SK-N-SH (cell line): ENCODE data around the gene SLC26A11. TPM values are rescaled to one million over a fixed set of nuclear protein-coding genes. Genes with fewer than 3 reads are reported as not detected.

Experiments used
- CTCF ChIA-PET: fragments of 300-600, 350-600 bp; formaldehyde crosslinking; extraction: SDS; loops from one replicate; lab custom pipeline; 2021; lab: Yijun Ruan, JAX
- POLR2A ChIA-PET: fragments of 350-600 bp; sonication (Branson Sonifier 250); formaldehyde crosslinking; extraction: SDS; loops from one replicate; lab custom pipeline; 2020; ENCODE audit warnings: antibody characterized with exemption, inconsistent platforms; lab: Yijun Ruan, JAX
- DNase-seq: peaks from one replicate; pipeline ENCODE4 v3.0.0; 2012
- H2AFZ ChIP-seq: fragments of 200-600 bp; sonication (generic); 2 replicates; pipeline ENCODE4 v1.8.1; 2016; ENCODE audit warnings: antibody characterized with exemption, mild to moderate bottlenecking, low read depth
- H3F3A ChIP-seq: fragments of 200-600 bp; sonication (generic); replicated peaks from 2 replicates; pipeline ENCODE3; 2016; ENCODE audit warnings: antibody characterized with exemption, mild to moderate bottlenecking; ENCODE audit not compliant: insufficient read depth
- H3K27ac ChIP-seq, 2 experiments: fragments of 200-500 bp in 1 of 2; fragments of 200-600 bp in 1 of 2; sonication (Bioruptor generic) in 1 of 2; sonication (generic), shearing (Covaris generic) in 1 of 2; 2 replicates each; pipeline versions ENCODE4 v1.5.1 to v1.6.1; 2014 to 2016; ENCODE audit warnings: low read depth in 2 of 2, inconsistent platforms in 1 of 2, low read length in 1 of 2, mild to moderate bottlenecking in 1 of 2, mixed read lengths in 1 of 2
- H3K27me3 ChIP-seq: fragments of 200-600 bp; sonication (generic), shearing (Covaris generic); 2 replicates; pipeline ENCODE4 v1.6.1; 2016; ENCODE audit warnings: mixed run types; ENCODE audit not compliant: insufficient read depth
- H3K36me3 ChIP-seq, 2 experiments: fragments of 200-500 bp in 1 of 2; fragments of 200-600 bp in 1 of 2; sonication (Bioruptor generic) in 1 of 2; sonication (generic) in 1 of 2; replicated peaks in 1 of 2; 2 replicates each; pipeline versions ENCODE3 to v1.5.1; 2014 to 2016; ENCODE audit warnings: low read length in 1 of 2, mild to moderate bottlenecking in 1 of 2; ENCODE audit not compliant: insufficient read depth in 2 of 2, control insufficient read depth in 1 of 2
- H3K4me1 ChIP-seq, 2 experiments: fragments of 200-500 bp in 1 of 2; fragments of 200-600 bp in 1 of 2; sonication (Bioruptor generic) in 1 of 2; sonication (generic), shearing (Covaris generic) in 1 of 2; 2 replicates each; pipeline versions ENCODE4 v1.5.1 to v1.6.1; 2014 to 2016; ENCODE audit warnings: low read depth in 1 of 2, low read length in 1 of 2, mixed run types in 1 of 2; ENCODE audit not compliant: insufficient read depth in 2 of 2, control insufficient read depth in 1 of 2
- H3K4me2 ChIP-seq: fragments of 200-600 bp; sonication (generic), shearing (Covaris generic); 2 replicates; pipeline ENCODE4 v1.6.1; 2017; ENCODE audit warnings: mixed run types
- H3K4me3 ChIP-seq, 2 experiments: fragments of 200-500 bp in 1 of 2; fragments of 200-600 bp in 1 of 2; sonication (Bioruptor generic) in 1 of 2; sonication (generic), shearing (Covaris generic) in 1 of 2; 2 replicates each; pipeline versions ENCODE4 v1.5.1 to v1.8.1; 2014 to 2016; ENCODE audit warnings: low read depth in 2 of 2, inconsistent platforms in 1 of 2, low read length in 1 of 2, mild to moderate bottlenecking in 1 of 2, mixed read lengths in 1 of 2, moderate library complexity in 1 of 2
- H3K79me2 ChIP-seq: fragments of 200-600 bp; sonication (generic); 2 replicates; pipeline ENCODE4 v1.8.1; 2017; ENCODE audit warnings: mild to moderate bottlenecking; ENCODE audit not compliant: insufficient read depth
- H3K9ac ChIP-seq: fragments of 200-600 bp; sonication (generic); 2 replicates; pipeline ENCODE4 v1.6.1; 2017; ENCODE audit warnings: mixed run types
- H3K9me2 ChIP-seq: fragments of 200-600 bp; sonication (generic); 2 replicates; pipeline ENCODE4 v1.6.1; 2017; ENCODE audit warnings: mixed run types
- H3K9me3 ChIP-seq: fragments of 200-600 bp; sonication (generic); 2 replicates; pipeline ENCODE4 v1.6.1; 2017; ENCODE audit warnings: mixed run types, mild to moderate bottlenecking, moderate library complexity
- H4K20me1 ChIP-seq: fragments of 200-600 bp; sonication (generic); 2 replicates; pipeline ENCODE4 v1.6.1; 2017; ENCODE audit warnings: mild to moderate bottlenecking, mixed run types; ENCODE audit not compliant: insufficient read depth
- ELF1 ChIP-seq: IDR thresholded peaks from 2 replicates; pipeline ENCODE4 v1.4.0; 2012
- FOXJ3 ChIP-seq: sonication (generic); formaldehyde crosslinking; IDR thresholded peaks from 2 replicates; pipeline ENCODE4 v1.5.1; 2020; ENCODE audit warnings: mild to moderate bottlenecking, missing genetic modification reagents
- JUND ChIP-seq: IDR thresholded peaks from 2 replicates; pipeline ENCODE4 v1.4.0; 2012
- MAX ChIP-seq: IDR thresholded peaks from 2 replicates; pipeline ENCODE4 v1.4.0; 2012; ENCODE audit warnings: low read depth
- MEF2A ChIP-seq: IDR thresholded peaks from 2 replicates; pipeline ENCODE4 v1.4.0; 2012; ENCODE audit warnings: low read depth, borderline replicate concordance
- MXI1 ChIP-seq: IDR thresholded peaks from 2 replicates; pipeline ENCODE4 v1.6.1; 2012; ENCODE audit warnings: mild to moderate bottlenecking, low read depth, low read length, improper control_type of control experiment
- PBX3 ChIP-seq: IDR thresholded peaks from 2 replicates; pipeline ENCODE4; 2012
- REST ChIP-seq: IDR thresholded peaks from 2 replicates; pipeline ENCODE4 v1.6.1; 2012; ENCODE audit warnings: mild to moderate bottlenecking, low read depth, low read length, moderate library complexity
- RFX5 ChIP-seq: IDR thresholded peaks from 2 replicates; pipeline ENCODE4 v1.6.1; 2012; ENCODE audit warnings: mild to moderate bottlenecking, improper control_type of control experiment, low read length
- RXRA ChIP-seq: IDR thresholded peaks from 2 replicates; pipeline ENCODE4 v1.4.0; 2012; ENCODE audit warnings: low read depth, mild to moderate bottlenecking, borderline replicate concordance
- SIN3A ChIP-seq: IDR thresholded peaks from 2 replicates; pipeline ENCODE4 v1.6.1; 2012; ENCODE audit warnings: low read depth, mild to moderate bottlenecking, low read length, moderate library complexity, borderline replicate concordance
- TEAD4 ChIP-seq: IDR thresholded peaks from 2 replicates; pipeline ENCODE4 v1.4.0; 2012; ENCODE audit warnings: mild to moderate bottlenecking, borderline replicate concordance; ENCODE audit not compliant: insufficient read depth
- YY1 ChIP-seq: IDR thresholded peaks from 2 replicates; pipeline ENCODE4 v1.4.0; 2012; ENCODE audit warnings: low read depth, mild to moderate bottlenecking
- ZBTB33 ChIP-seq: IDR thresholded peaks from 2 replicates; pipeline ENCODE4 v1.4.0; 2012; ENCODE audit warnings: low read depth, borderline replicate concordance
- WGBS: methylation state at CpG from one replicate; pipeline ENCODE4 v1.1.6; 2017; ENCODE audit warnings: low lambda C conversion rate; 5-methylcytosine and 5-hydroxymethylcytosine counted together
- polyA plus RNA-seq, 3 experiments: library from polyadenylated mRNA; depleted of rRNA; stranded (reverse); fragments of >200 nt; gene quantifications; 2 replicates each; pipeline ENCODE4 v1.2.3, GENCODE V29; 2012

Gene SLC26A11
- polyA plus RNA-seq, 1 of the 3 experiments (the other 2 are of a cell fraction) = 35.9 TPM

- H3K27me3 ChIP-seq = no peaks in the 10 kb centered on the region
- no peak overlapping the region for H3K9ac ChIP-seq
- 85% methylated on average over 11 of the region's 11 CpGs for WGBS
- no peak for TF ChIP-seq YY1
- TF ChIP-seq RFX5 = no peak
- TF ChIP-seq MEF2A = no peak
- no peak for TF ChIP-seq MXI1
- TF ChIP-seq MAX = no peak
- no peak for TF ChIP-seq REST
- no peak for TF ChIP-seq JUND
- no peak for TF ChIP-seq ELF1
- no peak for TF ChIP-seq FOXJ3 (CRISPR knock-in tag)
- no peak for TF ChIP-seq PBX3
- H3K4me2 ChIP-seq = no peak overlapping the region
- POLR2A ChIA-PET = no interaction called here
- CTCF ChIA-PET = interaction anchor here (1.0 to 1.8 kb wide), 2 partner anchors 40 to 63 kb away, joined by 3 read pairs; no protein-coding TSS in a partner anchor
- H3K4me1 ChIP-seq = peaks cover 4 to 15% of the 10 kb centered on the region in 2 experiments; a peak in 1 of 4 replicates
- H2AFZ ChIP-seq = no peak overlapping the region
- peaks cover 5 to 7% of the 10 kb centered on the region in 2 experiments for H3K36me3 ChIP-seq
- H3K27ac ChIP-seq = no peak overlapping the region
- peaks cover 25% of the 10 kb centered on the region; the same call in 1 of the 2 replicates for H3K79me2 ChIP-seq
- no peaks in the 10 kb centered on the region for H4K20me1 ChIP-seq
- peaks cover 9% of the 10 kb centered on the region for H3F3A ChIP-seq
- no peak for DNase-seq
- no peaks in the 10 kb centered on the region for H3K9me2 ChIP-seq
- no peak overlapping the region for H3K4me3 ChIP-seq
- H3K9me3 ChIP-seq = no peaks in the 10 kb centered on the region
Measured at GRCh38 chr17:80223838-80224497, 3.7 kb downstream of the SLC26A11 start.

- peaks cover 5 to 11% of the 10 kb centered on the region in 2 experiments for H3K36me3 ChIP-seq
- H3K27ac ChIP-seq = no peak overlapping the region
- no peaks in the 10 kb centered on the region for H3K27me3 ChIP-seq
- H3K4me2 ChIP-seq = no peak overlapping the region
- no peak overlapping the region for H3K4me3 ChIP-seq
- no peaks in the 10 kb centered on the region for H3K9me3 ChIP-seq
- no peaks in the 10 kb centered on the region for H4K20me1 ChIP-seq
- 74% methylated on average over 6 of the region's 6 CpGs for WGBS
- H3K79me2 ChIP-seq = peaks cover 20% of the 10 kb centered on the region; the same call in 1 of the 2 replicates
- H3K9me2 ChIP-seq = no peaks in the 10 kb centered on the region
- H3K4me1 ChIP-seq = peaks cover 4 to 9% of the 10 kb centered on the region in 2 experiments; a peak in 1 of 4 replicates
- peaks cover 1% of the 10 kb centered on the region for H3F3A ChIP-seq
- POLR2A ChIA-PET = no interaction called here
- no peak for DNase-seq
- CTCF ChIA-PET = interaction anchor here (1.0 to 1.8 kb wide), 5 partner anchors 10 to 142 kb away, joined by 3 to 7 read pairs (median 3); partner anchors contain the start of gene GAA
- H2AFZ ChIP-seq = no peak overlapping the region
- H3K9ac ChIP-seq = no peak overlapping the region
- TF ChIP-seq REST (no peak), ELF1 (no peak), SIN3A (no peak), RXRA (no peak), JUND (no peak), TEAD4 (no peak), ZBTB33 (no peak), YY1 (no peak)
Measured at GRCh38 chr17:80224683-80225082, 4.5 kb downstream of the SLC26A11 start.
